ENCODE measurements around the gene TBXAS1. TPM values are rescaled to one million over a fixed set of nuclear protein-coding genes. Genes with fewer than 3 reads are reported as not detected.

The TBXAS1 gene
- total RNA-seq, 1 donor from 2014 or later = 65.4 TPM

DNA sequence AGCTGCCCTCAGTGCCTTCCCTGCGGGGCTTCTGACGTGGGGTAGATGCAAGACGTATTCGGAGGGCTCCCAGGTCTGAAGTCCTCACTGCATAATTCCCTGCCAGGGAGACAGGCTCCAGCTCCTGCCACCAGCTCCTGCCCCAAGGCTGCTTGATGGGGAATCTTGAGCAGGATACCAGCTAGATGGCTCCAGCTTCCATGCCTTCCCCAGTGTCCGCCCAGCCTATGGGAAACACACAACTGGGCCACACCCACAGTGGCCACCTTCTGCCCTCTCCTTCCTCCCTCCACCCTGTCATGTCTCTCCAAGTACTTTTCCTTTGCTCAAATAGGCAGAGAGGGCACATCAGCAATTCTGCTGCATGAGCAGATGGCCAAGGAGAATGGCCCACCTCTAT, 137.9 kb downstream of the TBXAS1 start:
- H3K9me3 ChIP-seq = no peaks in the 10 kb centered on the region
- H3K4me3 ChIP-seq = no peak overlapping the region
- intact Hi-C loops (cut with DNase I) = no loop called here
- DNase-seq (no peak), ATAC-seq (peak; percentile 16)
- H3K27me3 ChIP-seq = no peaks in the 10 kb centered on the region
- H3K4me1 ChIP-seq = no peaks in the 10 kb centered on the region
- no peaks in the 10 kb centered on the region for H3K36me3 ChIP-seq
- H3K27ac ChIP-seq = no peak overlapping the region
- TF ChIP-seq, protein P1, sequence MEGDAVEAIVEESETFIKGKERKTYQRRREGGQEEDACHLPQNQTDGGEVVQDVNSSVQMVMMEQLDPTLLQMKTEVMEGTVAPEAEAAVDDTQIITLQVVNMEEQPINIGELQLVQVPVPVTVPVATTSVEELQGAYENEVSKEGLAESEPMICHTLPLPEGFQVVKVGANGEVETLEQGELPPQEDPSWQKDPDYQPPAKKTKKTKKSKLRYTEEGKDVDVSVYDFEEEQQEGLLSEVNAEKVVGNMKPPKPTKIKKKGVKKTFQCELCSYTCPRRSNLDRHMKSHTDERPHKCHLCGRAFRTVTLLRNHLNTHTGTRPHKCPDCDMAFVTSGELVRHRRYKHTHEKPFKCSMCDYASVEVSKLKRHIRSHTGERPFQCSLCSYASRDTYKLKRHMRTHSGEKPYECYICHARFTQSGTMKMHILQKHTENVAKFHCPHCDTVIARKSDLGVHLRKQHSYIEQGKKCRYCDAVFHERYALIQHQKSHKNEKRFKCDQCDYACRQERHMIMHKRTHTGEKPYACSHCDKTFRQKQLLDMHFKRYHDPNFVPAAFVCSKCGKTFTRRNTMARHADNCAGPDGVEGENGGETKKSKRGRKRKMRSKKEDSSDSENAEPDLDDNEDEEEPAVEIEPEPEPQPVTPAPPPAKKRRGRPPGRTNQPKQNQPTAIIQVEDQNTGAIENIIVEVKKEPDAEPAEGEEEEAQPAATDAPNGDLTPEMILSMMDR (IDR thresholded peaks at IDR 0.05) = no peak

- no peak for ATAC-seq
Measured at GRCh38 chr7:139968931-139969330, 139.9 kb downstream of the TBXAS1 start.

DNA sequence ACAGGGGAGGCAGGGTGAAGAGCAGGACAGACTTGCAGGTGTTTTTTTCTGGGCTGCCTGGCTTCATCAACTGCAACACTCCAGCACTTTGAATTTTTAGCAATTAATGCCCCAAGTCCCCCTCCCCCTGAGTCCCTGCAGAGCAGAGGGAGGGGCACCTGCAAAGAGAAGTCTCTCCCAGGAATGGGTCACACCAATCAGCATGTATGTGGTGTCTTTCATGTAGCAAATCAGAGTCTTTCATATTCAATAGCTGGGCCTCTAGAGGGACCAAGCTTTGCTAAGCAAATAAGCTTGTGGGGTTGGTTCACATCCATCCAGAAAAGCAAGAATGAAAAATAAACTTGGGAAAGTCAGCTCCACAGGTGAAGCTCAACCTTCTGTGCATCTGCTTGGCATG, 143.0 kb downstream of the TBXAS1 start:
- no peaks in the 10 kb centered on the region for H3K4me1 ChIP-seq
- ATAC-seq = no peak
- no peak overlapping the region for H3K4me3 ChIP-seq
- no peaks in the 10 kb centered on the region for H3K9me3 ChIP-seq
- no peaks in the 10 kb centered on the region for H3K27me3 ChIP-seq
- intact Hi-C loops (cut with DNase I) = no loop called here
- H3K36me3 ChIP-seq = no peaks in the 10 kb centered on the region
- H3K27ac ChIP-seq = no peak overlapping the region
- TF ChIP-seq, protein P1 (IDR thresholded peaks at IDR 0.05) = no peak
- DNase-seq = no peak

More at GRCh38 chr7:139968931-139969330, 139.9 kb downstream of the TBXAS1 start:
- intact Hi-C loops (cut with DNase I) = no loop called here
- TF ChIP-seq, protein P1 (IDR thresholded peaks at IDR 0.05) = no peak
- Histone ChIP-seq H3K9me3 (no peaks in the 10 kb centered on the region), H3K4me1 (no peaks in the 10 kb centered on the region), H3K27ac (no peak overlapping the region), H3K4me3 (no peak overlapping the region), H3K27me3 (no peaks in the 10 kb centered on the region), H3K36me3 (no peaks in the 10 kb centered on the region)
- no peak for DNase-seq

DNA sequence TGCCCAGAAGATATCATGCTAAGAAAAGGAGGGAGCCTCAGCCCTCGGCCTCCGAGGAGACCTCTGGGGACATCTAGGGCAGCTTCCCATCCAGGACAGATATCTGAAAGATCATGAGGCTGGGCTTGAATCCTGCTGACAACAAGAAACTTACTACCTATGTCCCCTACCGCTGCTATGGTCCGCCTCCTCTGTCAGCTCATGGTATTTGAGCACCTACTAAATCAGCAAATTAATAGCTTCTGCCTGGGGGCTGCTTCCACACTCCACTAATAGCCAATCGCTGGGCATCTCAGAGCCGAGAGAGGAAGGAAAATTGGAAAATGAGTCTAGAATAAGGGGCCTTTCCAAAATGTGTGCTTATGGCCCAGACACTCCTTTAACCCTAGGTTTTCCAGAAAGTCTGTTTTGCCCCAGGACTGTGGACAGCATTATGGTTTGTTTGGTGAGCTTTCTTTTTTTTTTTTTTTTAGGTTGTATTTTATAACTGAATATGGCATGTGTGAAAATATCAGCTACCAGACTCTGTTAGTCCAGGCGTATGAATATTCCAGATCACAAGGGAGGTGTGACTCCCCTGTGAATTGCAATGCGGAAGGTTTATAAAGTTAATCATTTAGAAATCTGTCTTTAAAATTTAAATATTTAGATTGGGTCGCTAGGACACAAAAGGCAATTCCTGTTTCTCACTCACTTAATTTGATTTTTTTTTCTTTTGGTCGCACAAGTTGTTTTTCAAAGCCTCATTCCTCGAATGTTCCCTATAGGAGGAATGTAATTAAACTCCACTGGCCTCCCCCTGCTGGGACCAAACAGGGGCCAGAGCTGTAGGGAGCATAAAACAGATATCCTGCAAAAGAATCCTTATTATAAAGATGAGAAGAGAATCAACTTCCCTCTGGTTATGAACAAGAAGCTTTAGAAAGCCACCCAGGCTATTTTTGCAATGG, 144.3 kb downstream of the TBXAS1 start:
- Histone ChIP-seq H3K4me1 (no peaks in the 10 kb centered on the region), H3K36me3 (no peaks in the 10 kb centered on the region), H3K27me3 (no peaks in the 10 kb centered on the region), H3K9me3 (no peaks in the 10 kb centered on the region), H3K4me3 (no peak overlapping the region), H3K27ac (no peak overlapping the region)
- DNase-seq (no peak), ATAC-seq (no peak)
- TF ChIP-seq, protein P1 (IDR thresholded peaks at IDR 0.05) = no peak
- intact Hi-C loops (cut with DNase I) = no loop called here

DNA sequence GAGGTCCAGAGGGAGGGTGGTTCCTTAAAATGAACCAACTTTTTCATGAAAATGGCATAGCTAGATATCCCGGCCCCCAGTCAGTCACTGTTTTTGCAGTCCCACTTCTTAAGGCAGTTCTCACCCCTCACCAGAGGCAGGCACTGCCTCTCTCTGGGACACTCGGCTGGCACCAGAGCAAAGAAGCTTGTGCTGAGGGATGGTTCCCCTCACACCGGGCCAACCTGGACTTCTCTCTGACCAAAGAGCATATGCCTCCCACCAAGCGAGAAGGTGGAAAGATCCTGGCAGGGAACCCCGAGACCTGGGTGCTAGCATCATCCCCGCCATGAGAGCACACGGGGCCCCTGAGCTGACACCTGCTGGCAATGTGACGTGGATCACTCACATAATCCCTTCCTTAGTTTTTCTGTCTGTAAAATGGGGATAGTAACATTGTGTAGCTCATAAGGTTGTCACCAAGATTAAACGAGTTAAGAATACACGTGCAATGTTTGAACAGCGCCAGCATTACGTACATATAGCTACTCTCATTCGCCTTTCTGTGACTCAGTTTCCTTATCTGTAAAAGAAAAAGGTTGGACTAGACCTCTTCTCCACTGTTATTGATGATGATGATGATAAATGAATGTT, 145.2 kb downstream of the TBXAS1 start:
- Histone ChIP-seq H3K36me3 (no peaks in the 10 kb centered on the region), H3K27ac (no peak overlapping the region), H3K4me1 (no peaks in the 10 kb centered on the region), H3K4me3 (no peak overlapping the region), H3K27me3 (no peaks in the 10 kb centered on the region), H3K9me3 (no peaks in the 10 kb centered on the region)
- TF ChIP-seq, protein P1 (IDR thresholded peaks at IDR 0.05) = no peak
- intact Hi-C loops (cut with DNase I) = no loop called here
- DNase-seq = no peak
- no peak for ATAC-seq
